ENCODE results near the gene MIER2.
"Not testable (repeated sequence)": the region's sequence is repeated elsewhere in the genome, so short reads cannot be mapped to it uniquely, and the experiment has no call there.

Gene MIER2

GRCh38 chr19:282501-282900 lies 62.1 kb downstream of the MIER2 start:
- DNase-seq (ENCODE audit: low read depth): no peak

- no peak for DNase-seq (ENCODE audit: low read depth)
These were observed 62.6 kb downstream of the MIER2 start for GRCh38 chr19:281992-282391.

- no peak for DNase-seq (ENCODE audit: low read depth)
These were observed 63.3 kb downstream of the MIER2 start for GRCh38 chr19:281156-281853.

- DNase-seq (ENCODE audit: low read depth): no peak
These were observed 64.0 kb downstream of the MIER2 start for GRCh38 chr19:280541-281009.

- DNase-seq (ENCODE audit: low read depth): no peak
These were observed 64.9 kb downstream of the MIER2 start for GRCh38 chr19:279656-280055.

GRCh38 chr19:279231-279630 lies 65.4 kb downstream of the MIER2 start:
- DNase-seq (ENCODE audit: low read depth): no peak

GRCh38 chr19:277581-278165 lies 66.9 kb downstream of the MIER2 start:
- DNase-seq (ENCODE audit: low read depth): no peak

GRCh38 chr19:277131-277530 lies 67.5 kb downstream of the MIER2 start:
- DNase-seq (ENCODE audit: low read depth): no peak

- no peak for DNase-seq (ENCODE audit: low read depth)
These were observed 68.5 kb downstream of the MIER2 start for GRCh38 chr19:275958-276646.

- DNase-seq (ENCODE audit: low read depth): no peak
These were observed 69.6 kb downstream of the MIER2 start for GRCh38 chr19:275000-275399.

GRCh38 chr19:273393-273792 lies 71.2 kb downstream of the MIER2 start:
- DNase-seq (ENCODE audit: low read depth): no peak

GRCh38 chr19:271856-272255 lies 72.7 kb downstream of the MIER2 start:
- DNase-seq (ENCODE audit: low read depth): no peak

- not testable (repeated sequence) for DNase-seq (ENCODE audit: low read depth)
These were observed 73.8 kb downstream of the MIER2 start for GRCh38 chr19:270766-271318.

- DNase-seq (ENCODE audit: low read depth): no peak
These were observed 75.4 kb downstream of the MIER2 start for GRCh38 chr19:269241-269640.

GRCh38 chr19:262125-262524 lies 82.5 kb downstream of the MIER2 start:
- DNase-seq (ENCODE audit: low read depth): no peak

- DNase-seq (ENCODE audit: low read depth): not testable (repeated sequence)
These were observed 87.8 kb downstream of the MIER2 start for GRCh38 chr19:256804-257203.
